Fibroblast of gingiva (primary cell): Measurements from ENCODE around the gene DNPEP.

Experiments used
- DNase-seq: peaks from one replicate; pipeline ENCODE4 v3.0.0-alpha.2; 2011; ENCODE audit warnings: low read depth

The DNPEP gene

GRCh38 chr2:219362072-219362471, 25.6 kb downstream of the DNPEP start:
- DNase-seq: no peak

DNA sequence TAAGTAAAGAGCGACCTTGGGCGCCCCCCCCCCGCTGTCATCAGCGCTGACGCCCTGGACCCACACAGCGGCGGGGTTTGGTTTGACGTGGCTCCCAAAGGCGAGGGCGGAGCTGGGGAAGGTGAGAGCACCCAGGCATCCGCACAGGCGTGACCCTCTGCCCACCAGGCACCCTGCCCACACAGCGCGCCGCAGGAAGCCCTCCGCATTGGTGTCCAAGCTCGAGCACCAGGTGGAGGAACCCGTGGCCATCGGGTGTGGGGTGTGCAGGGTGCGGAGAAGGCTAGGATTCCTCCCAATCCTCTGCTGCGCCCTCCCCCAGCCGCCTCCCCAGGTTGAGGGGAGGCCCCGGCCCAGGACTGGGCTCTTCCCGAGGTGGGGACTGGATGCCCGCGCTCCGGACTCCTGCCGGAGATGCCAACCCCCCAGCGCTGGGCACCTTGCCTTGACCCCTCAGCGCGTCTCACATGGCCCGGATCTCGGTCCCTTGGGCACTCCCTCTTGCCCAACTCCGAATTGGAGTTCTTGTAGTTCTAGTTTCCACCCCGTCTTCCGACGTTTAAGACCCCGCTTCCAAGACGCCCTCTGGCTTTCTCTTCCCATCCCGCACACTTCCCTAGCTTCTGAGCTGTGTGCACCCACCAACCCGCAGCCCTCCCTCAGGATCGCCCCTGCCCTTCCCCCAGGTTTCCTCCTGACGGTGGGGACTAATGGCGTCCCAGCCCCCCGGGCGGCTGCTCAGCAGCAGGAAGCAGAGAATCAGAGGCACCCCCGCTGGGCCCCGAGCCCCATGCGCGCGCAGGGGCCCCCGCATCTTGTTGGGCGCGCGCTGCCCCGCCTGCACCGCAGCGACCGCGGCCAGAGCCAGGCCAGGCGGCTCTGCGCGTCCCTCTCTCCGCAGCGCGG, 29.3 kb downstream of the DNPEP start:
- no peak for DNase-seq

GRCh38 chr2:219356834-219357233, 30.9 kb downstream of the DNPEP start:
- no peak for DNase-seq

- no peak for DNase-seq
These were observed 33.1 kb downstream of the DNPEP start for GRCh38 chr2:219354582-219354981.

- DNase-seq: no peak
These were observed 34.6 kb downstream of the DNPEP start for GRCh38 chr2:219353129-219353528.

GRCh38 chr2:219352448-219353023, 35.2 kb downstream of the DNPEP start:
- DNase-seq: peak; percentile 19

- peak; percentile 27 for DNase-seq
These were observed 36.9 kb downstream of the DNPEP start for GRCh38 chr2:219350710-219351221.

DNA sequence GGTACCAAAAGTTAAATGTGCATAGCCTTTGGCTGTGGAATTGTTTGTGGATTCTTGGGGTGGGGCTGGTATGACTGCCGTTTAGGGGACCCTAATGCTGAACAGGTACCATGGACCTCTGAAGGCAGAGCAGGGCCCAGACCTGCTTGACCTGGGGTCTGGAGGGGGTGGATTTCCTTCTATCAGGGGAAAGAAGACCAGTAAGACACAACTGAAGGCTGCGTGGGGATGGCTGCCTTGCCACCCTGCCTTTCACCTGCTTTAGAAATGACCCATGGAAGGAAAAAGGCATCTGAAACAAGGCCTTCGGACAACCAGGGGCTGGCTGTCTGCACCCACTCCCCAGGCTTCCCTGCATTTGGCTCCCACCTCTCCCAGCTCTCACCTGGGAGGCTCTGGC, 37.5 kb downstream of the DNPEP start:
- no peak for DNase-seq

DNA sequence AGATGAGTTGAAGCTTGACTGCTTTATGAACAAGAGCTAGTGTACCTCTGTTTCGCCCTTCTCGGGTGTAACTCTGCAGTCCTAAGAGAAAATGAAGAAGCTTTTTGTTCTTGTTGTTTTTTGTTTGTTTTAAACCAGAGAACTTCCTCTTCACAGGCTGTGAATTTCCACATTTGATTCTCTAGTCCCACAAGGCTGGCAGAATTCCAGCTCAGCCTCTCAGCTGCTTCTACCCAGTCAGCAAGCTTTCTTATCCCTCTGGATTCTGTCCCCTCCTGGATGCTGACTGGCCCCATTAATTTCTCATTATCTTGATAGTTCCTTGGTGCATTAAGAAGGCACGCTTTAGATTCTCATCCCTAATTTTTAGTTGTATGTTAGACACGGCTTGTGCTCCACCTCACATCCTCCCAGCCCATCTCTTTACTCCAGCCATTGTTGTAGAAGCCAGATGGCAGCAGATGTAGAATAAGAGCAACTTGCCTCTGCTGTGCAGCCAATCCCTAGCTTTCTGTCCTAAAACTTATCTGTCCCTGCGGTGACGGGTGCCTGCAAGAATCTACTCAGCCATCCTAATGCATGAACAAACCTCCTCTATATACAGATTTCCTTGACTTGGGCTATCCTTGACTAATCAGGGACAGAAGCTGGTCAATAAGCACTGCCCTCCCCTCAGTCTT, 42.8 kb downstream of the DNPEP start:
- DNase-seq: no peak

- no peak for DNase-seq
These were observed 52.3 kb downstream of the DNPEP start for GRCh38 chr2:219335373-219335786.

GRCh38 chr2:219334076-219334475, 53.6 kb downstream of the DNPEP start:
- no peak for DNase-seq

GRCh38 chr2:219332542-219332941, 55.2 kb downstream of the DNPEP start, which contains the start of gene RESP18:
Gene RESP18, minus strand, starts transcription at chr2:219332744.
- no peak for DNase-seq

DNA sequence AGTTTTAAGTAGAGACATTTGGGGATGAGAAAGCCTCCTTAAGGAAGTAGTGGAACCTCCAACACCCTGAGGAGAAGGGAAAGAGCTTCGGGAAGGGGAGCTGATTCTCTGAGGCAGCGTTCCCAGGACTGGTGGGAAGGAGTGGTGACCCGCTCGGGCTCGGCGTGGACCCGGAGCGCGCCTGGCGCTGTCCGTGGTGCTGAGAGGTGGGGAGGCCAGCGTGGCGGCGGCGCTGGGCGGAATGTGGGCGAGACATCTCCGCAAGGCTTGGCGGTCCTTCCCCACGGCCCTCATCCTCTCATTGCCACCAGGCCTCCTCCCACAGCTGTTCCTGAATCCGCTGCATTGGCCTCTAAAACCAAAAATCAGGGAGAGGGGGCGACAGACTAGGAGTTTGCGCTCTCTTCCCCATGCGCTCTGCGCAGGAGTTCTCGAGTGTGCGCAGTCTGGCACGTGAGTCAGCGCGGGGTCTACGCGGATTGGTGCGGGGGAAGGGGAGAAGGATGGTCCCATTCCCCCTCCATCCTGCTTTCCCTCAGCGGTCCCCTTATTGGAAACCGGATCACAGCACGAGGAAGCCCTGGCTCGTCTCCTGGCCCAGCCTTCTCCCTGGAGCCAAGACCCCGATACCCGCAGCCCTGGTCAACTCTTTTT, 56.0 kb downstream of the DNPEP start:
- DNase-seq: no peak

DNA sequence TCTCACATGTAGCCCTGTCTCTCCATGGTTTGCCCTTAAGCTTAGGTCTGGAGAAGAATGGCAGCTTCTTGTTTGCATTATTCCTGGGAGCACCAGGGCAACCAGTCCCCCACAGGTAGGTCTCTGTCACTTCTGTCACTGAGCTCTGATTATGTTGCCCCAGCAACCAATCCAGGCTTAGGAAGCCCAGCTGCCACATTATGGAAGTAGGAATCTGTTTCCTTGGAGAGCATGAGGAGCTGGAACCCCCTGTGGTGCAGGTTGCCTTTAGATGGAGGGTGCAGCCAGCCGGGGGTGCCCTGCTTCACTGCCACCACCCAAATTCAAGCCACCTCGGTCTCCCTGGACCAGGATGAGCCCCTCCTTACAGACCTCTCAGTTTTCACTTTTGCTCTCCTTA, 60.0 kb downstream of the DNPEP start:
- DNase-seq: no peak

GRCh38 chr2:219325657-219326315, 61.9 kb downstream of the DNPEP start:
- DNase-seq: no peak

DNA sequence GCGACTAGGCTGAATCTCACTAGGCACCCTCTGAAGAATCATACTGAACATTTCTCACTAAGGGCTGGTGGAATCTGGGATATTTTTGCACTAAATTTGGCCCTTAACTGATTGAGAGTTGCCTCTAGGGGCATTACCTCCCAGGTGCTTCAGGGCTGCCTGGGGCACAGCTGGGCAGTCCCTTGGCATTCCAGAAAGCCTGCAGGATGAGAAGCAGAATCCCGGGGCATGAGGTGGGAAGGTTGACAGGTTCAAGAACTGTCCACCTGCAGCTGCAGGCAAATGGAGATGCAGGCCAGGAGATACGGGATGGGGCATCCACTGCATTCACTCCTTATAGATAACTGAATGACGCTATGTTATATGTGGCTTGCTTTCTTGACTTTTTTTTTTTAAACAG, 62.6 kb downstream of the DNPEP start:
- no peak for DNase-seq

DNA sequence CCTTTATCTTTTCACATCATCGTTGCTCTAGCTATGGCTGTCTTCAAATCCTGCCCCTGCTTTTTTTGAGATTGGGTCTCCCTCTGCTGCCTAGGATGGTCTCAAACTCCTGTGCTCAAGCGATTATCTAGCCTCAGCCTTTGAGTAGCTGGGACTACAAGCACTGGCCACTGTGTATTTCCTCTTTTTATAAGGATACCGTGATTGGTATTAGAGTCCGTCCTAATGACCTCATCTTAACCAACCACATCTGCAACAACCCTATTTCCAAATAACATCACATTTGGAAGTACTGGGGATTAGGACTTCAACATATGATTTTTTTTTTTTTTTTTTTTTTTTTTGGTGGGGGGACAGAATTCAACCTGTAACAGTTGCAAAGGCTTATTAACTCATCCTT, 64.3 kb downstream of the DNPEP start:
- no peak for DNase-seq
